ENCODE results near the gene PAK2.
A peak's percentile ranks its signal among the peaks of the same experiment; 100 is the strongest.

PAK2 gene

GRCh38 chr3:196774191-196774820 is 34.6 kb downstream of the PAK2 start:
- H3K4me3 ChIP-seq (ENCODE audit: low read length) = no peak overlapping the region
- no peak for DNase-seq (ENCODE audit: low read depth, low spot score)

DNA sequence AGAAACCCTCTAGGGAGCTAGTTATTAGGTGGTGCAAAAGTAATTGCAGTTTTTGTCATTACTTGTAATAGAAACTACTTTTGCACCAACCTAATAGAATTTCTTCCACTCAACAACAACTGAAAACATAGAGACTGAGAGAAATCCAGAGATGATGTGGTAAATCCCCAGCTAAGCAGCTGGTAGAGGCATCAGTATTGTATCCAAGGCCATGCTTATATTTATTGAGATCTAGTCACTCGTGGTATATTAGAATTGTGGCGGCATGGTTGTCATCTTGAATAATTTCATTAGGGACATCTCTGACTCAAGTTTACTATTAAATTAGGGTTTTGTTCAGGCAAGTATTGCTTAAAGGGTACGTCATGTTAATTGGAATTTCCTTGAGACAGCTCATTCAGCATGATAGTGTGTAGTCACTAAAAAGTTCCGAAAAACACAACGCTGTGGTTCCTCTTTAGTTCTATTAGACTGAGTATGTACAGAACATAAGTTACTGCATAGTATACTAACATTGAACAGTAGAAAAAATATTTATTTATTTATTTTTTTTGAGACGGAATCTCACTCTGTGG is 35.3 kb downstream of the PAK2 start:
- no peak for DNase-seq (ENCODE audit: low read depth, low spot score)
- H3K4me3 ChIP-seq (ENCODE audit: low read length) = no peak overlapping the region

GRCh38 chr3:196775938-196776337 is 36.3 kb downstream of the PAK2 start:
- H3K4me3 ChIP-seq (ENCODE audit: low read length) = no peak overlapping the region
- DNase-seq (ENCODE audit: low read depth, low spot score) = no peak

DNA sequence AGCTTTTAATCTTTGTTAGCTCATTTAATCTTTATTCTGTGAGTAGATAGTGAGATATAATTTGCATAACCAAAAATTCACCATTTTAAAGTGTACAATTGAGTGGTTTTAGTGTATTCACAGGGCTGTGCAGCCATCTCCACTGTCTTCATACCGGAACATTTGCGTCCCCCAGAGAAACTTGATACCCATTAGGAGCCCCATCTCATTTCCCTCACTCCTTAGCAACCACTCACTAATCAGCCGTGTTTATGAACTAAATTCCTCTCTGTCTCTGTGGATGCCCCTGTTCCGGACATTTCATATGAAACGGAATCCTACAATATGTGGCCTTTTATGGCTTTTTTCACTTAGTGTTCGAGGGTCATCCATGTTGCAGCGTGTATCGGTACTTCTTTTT is 38.2 kb downstream of the PAK2 start:
- H3K4me3 ChIP-seq (ENCODE audit: low read length) = no peak overlapping the region
- no peak for DNase-seq (ENCODE audit: low read depth, low spot score)

DNA sequence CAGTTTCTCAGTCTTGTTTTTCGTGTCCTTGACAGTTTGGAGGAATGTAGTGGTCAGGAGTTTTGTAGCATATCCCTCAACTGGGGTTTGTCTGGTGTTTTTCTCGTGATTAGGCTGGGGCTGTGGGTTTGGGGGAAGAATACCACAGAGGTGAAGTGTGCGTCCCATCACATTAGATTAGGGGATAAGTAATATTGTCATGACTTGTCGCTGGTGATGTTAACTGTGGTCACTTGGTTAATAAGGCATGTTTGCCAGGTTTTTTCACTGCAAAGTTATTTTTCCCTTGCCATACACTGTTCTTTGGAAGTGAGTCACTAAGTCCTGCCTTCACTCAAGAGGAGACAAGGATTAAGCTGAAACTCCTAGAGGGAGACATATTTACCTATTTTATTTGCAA is 39.1 kb downstream of the PAK2 start:
- no peak for DNase-seq (ENCODE audit: low read depth, low spot score)
- no peak overlapping the region for H3K4me3 ChIP-seq (ENCODE audit: low read length)

- DNase-seq (ENCODE audit: low read depth, low spot score) = no peak
- no peak overlapping the region for H3K4me3 ChIP-seq (ENCODE audit: low read length)
Measured at GRCh38 chr3:196782511-196782910, 42.9 kb downstream of the PAK2 start.

DNA sequence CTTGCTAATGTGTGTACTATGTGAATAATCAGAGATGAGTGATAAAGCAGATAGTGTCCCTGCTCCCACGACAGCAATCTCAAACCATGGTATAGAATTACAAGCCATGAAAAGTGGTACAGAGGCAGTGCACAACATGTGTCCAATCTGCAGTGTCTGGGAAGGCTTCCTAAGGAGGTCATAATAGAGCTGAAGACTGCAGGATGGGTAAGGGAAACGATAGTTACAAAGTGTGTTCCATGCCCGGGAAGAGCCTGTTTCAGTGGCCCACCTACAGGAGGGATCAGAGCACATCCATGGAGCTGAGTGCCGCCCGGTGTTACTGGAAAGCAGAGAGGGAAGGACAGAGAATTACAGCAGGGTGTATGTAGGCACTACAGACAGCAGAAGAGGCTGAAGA is 48.9 kb downstream of the PAK2 start:
- H3K4me3 ChIP-seq (ENCODE audit: low read length) = no peak overlapping the region

DNA sequence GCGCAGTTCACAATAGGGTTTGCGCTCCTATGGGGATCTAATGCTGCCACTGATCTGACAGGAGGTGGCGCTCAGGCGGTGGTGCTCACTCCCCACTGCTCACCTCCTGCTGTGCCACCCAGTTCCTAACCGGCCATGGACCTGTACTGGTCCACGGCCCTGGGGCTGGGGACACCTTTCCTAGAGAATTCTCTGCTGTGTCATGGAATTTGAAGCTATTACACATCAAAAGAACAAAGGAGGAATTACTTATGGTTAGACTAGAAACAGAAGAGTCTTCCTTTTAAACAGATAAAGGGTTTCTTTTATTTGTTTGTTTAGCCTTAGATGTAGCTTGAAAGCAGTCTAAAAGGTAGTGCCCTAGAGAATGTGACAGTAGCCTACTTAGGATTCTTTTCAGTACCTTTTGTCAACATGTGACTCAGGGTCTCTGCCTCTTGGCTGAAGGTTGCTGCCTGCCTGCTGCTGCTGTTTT is 50.3 kb downstream of the PAK2 start:
- no peak overlapping the region for H3K4me3 ChIP-seq (ENCODE audit: low read length)
- DNase-seq (ENCODE audit: low read depth, low spot score) = no peak

More for the DNA sequence above, 48.9 kb downstream of the PAK2 start:
- DNase-seq (ENCODE audit: low read depth, low spot score) = no peak

- no peak for DNase-seq (ENCODE audit: low read depth, low spot score)
- no peak overlapping the region for H3K4me3 ChIP-seq (ENCODE audit: low read length)
Measured at GRCh38 chr3:196790636-196791035, 51.0 kb downstream of the PAK2 start.

GRCh38 chr3:196792771-196793170 is 53.1 kb downstream of the PAK2 start:
- H3K4me3 ChIP-seq (ENCODE audit: low read length) = no peak overlapping the region
- DNase-seq (ENCODE audit: low read depth, low spot score) = no peak

DNA sequence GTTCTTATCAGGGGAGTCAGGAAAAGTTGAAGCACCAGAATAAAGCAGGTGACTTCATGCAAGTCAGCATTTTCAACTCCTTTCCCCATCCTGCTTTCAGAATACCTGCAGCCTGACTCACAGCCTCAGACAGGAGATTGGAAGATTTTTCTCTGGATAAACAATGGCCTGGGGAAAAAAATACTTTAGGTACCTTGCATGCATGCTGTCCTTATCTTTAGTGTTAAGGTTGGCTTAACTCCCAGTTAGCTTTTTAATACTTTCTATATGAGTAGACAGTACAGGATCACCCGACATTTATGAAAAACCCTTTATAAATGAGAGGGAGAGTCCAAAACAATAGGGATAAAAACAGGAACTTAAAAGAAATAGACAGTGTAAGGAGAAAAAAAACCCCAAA is 53.6 kb downstream of the PAK2 start:
- DNase-seq (ENCODE audit: low read depth, low spot score) = no peak

DNA sequence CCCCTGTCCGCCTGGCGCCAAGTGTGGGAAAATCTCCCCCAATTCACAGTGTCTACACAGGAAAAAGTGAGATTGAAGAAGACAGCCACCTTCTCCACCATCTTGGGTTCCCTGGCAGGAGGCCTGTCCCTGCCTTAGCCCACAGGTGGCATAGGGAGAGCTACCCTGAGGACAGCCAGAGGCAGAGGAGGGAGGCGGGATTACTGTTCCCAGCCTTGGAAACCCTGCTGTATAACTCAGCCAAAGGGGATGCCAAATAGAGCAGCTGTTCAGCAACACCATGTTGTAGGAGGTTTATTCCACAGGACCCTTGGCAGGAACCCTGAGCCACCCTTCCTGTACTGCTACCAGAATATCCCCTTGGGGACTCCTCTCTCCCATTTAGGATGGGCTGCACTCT is 54.8 kb downstream of the PAK2 start:
- DNase-seq (ENCODE audit: low read depth, low spot score) = no peak
- H3K4me3 ChIP-seq (ENCODE audit: low read length) = no peak overlapping the region

More for the DNA sequence above, 53.6 kb downstream of the PAK2 start:
- no peak overlapping the region for H3K4me3 ChIP-seq (ENCODE audit: low read length)

DNA sequence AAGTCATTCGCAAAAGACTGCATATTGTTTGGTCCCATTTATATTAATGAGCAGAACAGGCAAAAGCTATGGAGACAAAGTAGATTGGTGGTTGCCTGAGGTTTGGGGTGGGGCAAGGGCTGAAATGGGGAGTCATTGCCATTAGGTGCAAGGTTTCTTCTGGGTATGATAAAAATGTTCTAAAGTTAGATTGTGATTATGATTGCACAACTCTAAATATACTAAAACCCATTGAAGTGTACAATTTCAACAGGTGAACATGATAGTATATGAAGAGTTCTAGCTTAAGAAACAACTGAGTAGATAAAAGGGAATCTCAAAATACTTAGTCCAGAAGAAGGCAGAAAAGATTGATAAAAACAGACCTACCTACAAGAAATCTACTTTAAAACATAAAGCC is 56.7 kb downstream of the PAK2 start:
- no peak for DNase-seq (ENCODE audit: low read depth, low spot score)

GRCh38 chr3:196800742-196801434 is 61.2 kb downstream of the PAK2 start:
- DNase-seq (ENCODE audit: low read depth, low spot score) = no peak

More for the DNA sequence above, 56.7 kb downstream of the PAK2 start:
- H3K4me3 ChIP-seq (ENCODE audit: low read length) = no peak overlapping the region

DNA sequence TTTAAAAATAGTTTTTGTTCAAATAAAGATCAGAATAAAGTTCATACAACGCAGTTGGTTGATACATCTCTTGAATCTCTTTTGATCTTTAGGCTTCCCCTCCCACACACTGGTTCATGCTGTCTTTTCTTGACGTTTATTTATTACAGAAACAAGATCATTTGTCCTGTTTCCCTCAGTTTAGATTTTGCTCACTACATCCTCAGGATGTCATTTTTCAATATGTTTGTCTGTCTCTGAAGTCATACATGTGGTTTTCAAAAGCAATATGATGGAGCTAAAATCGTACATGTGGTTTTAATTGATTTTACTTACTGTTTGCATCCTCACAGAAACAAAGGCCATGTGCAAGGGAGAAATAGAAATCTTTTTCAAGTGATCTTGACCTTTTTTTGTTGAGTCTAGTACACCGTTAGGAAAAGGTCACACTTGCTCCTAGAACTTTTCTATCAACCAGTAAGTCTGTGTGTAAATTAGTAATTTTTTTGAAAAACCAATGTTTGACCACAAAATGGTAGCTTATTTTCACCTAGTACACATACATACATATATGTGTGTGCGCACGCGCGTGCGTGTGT is 64.3 kb downstream of the PAK2 start:
- no peak overlapping the region for H3K4me3 ChIP-seq (ENCODE audit: low read length)
- peak; percentile 23 for DNase-seq (ENCODE audit: low read depth, low spot score)

More at GRCh38 chr3:196800742-196801434, 61.2 kb downstream of the PAK2 start:
- H3K4me3 ChIP-seq (ENCODE audit: low read length) = no peak overlapping the region

- no peak overlapping the region for H3K4me3 ChIP-seq (ENCODE audit: low read length)
- no peak for DNase-seq (ENCODE audit: low read depth, low spot score)
Measured at GRCh38 chr3:196804773-196805172, 65.1 kb downstream of the PAK2 start.

- DNase-seq (ENCODE audit: low read depth, low spot score) = no peak
- H3K4me3 ChIP-seq (ENCODE audit: low read length) = no peak overlapping the region
Measured at GRCh38 chr3:196810963-196811581, 71.4 kb downstream of the PAK2 start.

DNA sequence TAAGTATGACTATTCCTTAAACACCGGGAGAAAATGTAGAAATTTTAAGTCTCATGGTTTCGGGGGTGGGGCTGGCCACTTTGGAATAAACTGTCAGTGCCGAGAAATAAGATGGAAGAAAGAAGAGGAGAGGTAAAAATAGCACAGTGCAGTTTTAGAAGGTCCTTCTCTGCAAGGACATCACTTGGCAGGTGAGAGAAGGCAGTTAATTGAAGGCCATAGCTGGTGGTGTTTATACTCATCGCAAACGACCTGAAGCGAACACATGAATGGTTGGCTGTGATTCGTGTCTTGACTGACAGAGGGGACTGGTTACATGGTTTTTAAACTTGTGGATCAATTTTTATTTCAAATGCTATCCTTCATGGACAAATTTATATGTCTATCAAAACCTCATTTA is 73.2 kb downstream of the PAK2 start:
- no peak overlapping the region for H3K4me3 ChIP-seq (ENCODE audit: low read length)
- DNase-seq (ENCODE audit: low read depth, low spot score) = no peak

DNA sequence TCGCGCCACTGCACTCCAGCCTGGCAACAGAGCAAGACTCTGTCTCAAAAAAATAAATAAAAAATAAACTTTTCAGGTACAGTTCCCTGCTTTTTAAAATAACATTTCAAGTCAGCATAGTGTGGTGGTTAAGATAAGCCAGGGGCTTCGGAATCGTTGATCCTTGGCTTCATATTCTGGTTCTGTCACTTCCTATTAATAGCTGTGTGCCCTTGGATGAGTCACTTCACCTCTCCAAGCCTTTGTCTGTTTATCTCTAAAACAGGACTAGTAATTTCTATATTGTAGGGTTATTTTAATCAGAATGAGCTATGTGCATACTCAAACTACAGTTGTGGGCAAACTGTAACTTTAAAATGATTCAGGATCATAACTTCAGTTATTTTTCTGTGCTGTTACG is 74.2 kb downstream of the PAK2 start:
- no peak overlapping the region for H3K4me3 ChIP-seq (ENCODE audit: low read length)
- no peak for DNase-seq (ENCODE audit: low read depth, low spot score)

All from Jurkat, Clone E6-1 (cell line).